Fibroblast of mammary gland (primary cell): Measurements from ENCODE around the gene UBE2G1.
A peak's percentile ranks its signal among the peaks of the same experiment; 100 is the strongest.

Experiments used
- DNase-seq: peaks from one replicate; pipeline ENCODE4 v3.0.0-alpha.2; 2010; ENCODE audit warnings: low read depth
- H3K4me3 ChIP-seq: 2 replicates; pipeline ENCODE4 v1.5.1; 2011; ENCODE audit warnings: low read depth, mild to moderate bottlenecking, low read length, moderate library complexity; ENCODE audit not compliant: control insufficient read depth
- CTCF ChIP-seq: conservative IDR thresholded peaks from 2 replicates; pipeline ENCODE4 v1.5.1; 2011; ENCODE audit warnings: low read depth, low read length, inconsistent platforms; ENCODE audit not compliant: control insufficient read depth, insufficient read depth

UBE2G1 gene

GRCh38 chr17:4241535-4241934 is 124.9 kb downstream of the UBE2G1 start:
- H3K4me3 ChIP-seq, result no peak overlapping the region
- TF ChIP-seq CTCF, result no peak
- no peak for DNase-seq

GRCh38 chr17:4236456-4236855 is 130.0 kb downstream of the UBE2G1 start:
- no peak for TF ChIP-seq CTCF
- peak; percentile 54 for DNase-seq
- no peak overlapping the region for H3K4me3 ChIP-seq

GRCh38 chr17:4235372-4236279 is 130.8 kb downstream of the UBE2G1 start:
- no peak for TF ChIP-seq CTCF

DNA sequence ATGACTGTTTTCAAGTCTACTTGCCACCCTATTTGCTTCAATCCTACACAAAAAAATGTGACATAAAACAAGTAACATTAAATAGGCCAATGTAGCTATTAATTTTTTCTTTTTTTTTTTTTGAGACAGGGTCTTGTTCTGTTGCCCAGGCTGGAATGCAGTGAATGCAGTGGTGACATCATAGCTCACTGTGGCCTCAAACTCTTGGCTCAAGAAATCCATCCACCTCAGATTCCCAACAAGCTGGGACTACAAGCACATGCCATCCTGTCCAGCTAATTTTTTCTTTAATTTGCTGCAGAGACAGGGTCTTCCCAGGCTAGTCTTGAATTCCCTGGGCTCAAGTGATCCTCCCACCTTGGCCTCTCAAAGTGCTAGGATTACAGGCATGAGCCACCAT is 132.1 kb downstream of the UBE2G1 start:
- no peak for TF ChIP-seq CTCF
- no peak overlapping the region for H3K4me3 ChIP-seq
- DNase-seq, result peak; percentile 14

More at GRCh38 chr17:4235372-4236279, 130.8 kb downstream of the UBE2G1 start:
- H3K4me3 ChIP-seq, result no peak overlapping the region
- DNase-seq, result peak; percentile 16

DNA sequence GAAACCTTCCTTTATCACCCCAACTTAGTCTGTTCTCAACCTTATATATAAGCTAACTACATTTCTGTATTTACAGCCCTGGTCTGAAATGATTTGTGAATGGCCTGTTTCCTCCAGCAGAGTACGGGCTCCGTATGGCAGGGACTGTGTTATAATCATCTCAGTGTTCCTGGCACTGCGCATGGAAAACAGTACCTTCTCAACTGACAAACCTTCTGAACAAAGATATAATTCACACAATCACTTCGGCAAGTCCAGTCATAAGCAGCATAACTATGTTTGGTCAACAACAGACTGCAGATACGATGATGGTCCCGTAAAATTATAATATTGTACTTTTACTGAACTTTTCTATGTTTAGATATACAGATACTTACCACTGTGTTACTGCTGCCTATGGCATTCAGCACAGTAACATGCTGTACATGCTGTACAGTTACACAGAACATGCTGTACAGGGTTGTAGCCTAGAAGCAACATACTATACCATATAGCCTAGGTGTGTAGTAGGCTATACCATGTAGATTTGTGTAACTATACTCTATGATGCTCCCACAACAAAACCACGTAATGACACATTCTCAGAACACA is 132.7 kb downstream of the UBE2G1 start:
- TF ChIP-seq CTCF, result no peak
- no peak for DNase-seq

DNA sequence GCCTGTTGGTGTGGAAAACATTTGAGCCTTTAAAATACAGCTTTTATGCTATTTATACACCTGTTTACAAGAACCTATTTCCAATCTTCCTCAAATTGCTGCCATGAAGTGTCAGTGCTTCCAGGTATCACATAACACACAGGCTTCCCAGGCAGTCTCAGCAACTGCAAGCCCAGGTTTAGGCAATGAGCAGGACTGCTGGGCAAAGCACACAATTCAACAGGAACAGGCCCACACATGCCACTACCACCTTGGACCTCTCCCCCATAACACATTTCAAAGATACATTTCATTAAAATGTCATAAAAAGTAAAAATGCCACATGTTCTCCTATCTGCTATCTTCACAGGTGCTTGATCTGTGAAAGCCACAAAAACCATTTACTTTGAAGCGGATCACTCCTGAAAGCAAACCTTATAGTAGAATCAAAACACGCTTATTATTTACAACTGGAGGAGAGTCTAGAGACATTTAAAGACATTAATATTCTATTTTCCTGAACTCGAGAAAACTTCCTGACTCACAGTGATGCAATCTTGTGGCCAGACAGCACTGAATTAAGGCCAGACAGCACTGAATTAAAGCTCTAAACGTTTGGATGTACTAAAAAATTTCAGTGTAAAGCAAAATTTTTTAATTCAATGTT is 134.2 kb downstream of the UBE2G1 start:
- peak; percentile 79 for DNase-seq
- no peak overlapping the region for H3K4me3 ChIP-seq
- TF ChIP-seq CTCF, result no peak

More for the DNA sequence above, 132.7 kb downstream of the UBE2G1 start:
- H3K4me3 ChIP-seq, result no peak overlapping the region
